ENCODE data around the gene LDLRAD4.
"Not testable (repeated sequence)": the region's sequence is repeated elsewhere in the genome, so short reads cannot be mapped to it uniquely, and the experiment has no call there.

LDLRAD4 gene

DNA sequence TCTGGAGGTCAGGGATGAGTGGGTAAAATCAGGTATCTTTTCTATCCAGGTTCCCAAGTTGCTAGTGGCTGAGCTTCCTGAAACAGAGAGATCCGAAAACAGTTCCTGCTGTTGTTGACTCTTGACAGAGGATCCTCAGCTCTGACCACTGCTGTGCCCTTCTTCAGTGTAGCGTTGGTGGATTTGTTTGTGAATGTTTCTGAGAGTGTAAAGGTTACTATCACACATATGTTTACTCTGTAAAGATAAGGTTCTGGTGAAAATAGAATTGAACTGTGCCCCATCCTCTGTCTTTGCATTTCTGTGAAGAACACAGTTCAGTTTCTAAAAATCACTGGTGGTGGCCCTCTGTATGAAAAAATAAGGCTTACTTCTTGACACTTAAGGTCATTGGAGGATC is 119.8 kb downstream of the LDLRAD4 start:
- H3K9me3 ChIP-seq (replicated peaks; ENCODE audit: low read length) = no peaks in the 10 kb centered on the region
- H3K36me3 ChIP-seq (ENCODE audit: insufficient read depth, low read length) = no peaks in the 10 kb centered on the region
- no peaks in the 10 kb centered on the region for H3K4me1 ChIP-seq (ENCODE audit: control insufficient read depth, insufficient read depth, low read length)
- H3K4me3 ChIP-seq (ENCODE audit: low read length) = no peak overlapping the region
- H3K27me3 ChIP-seq (ENCODE audit: control insufficient read depth, insufficient read depth, low read length) = peaks cover 7% of the 10 kb centered on the region
- no peak overlapping the region for H3K9ac ChIP-seq (ENCODE audit: low read depth, low read length)
- no peak overlapping the region for H3K4me2 ChIP-seq (ENCODE audit: low read length)

DNA sequence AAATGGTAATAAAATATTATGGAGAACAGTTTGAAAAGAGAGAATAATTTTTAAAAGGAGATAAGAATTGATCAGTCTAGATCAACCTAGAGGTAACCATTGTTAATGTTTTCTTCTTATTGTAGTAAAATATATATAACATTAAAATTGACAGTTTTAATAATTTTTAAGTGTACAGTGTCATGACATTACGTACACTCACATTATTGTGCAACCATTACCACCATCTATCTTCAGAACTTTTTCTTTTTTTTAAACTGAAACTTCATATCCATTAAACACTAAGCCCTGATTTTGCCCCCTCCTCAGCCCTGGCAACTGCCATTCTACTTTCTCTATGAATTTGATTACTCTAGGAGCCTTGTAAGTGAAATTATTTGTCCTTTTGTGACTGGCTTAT is 121.1 kb downstream of the LDLRAD4 start:
- Histone ChIP-seq H3K36me3 (ENCODE audit: insufficient read depth, low read length) (no peaks in the 10 kb centered on the region), H3K9me3 (replicated peaks; ENCODE audit: low read length) (no peaks in the 10 kb centered on the region), H3K4me2 (ENCODE audit: low read length) (no peak overlapping the region), H3K4me1 (ENCODE audit: control insufficient read depth, insufficient read depth, low read length) (no peaks in the 10 kb centered on the region), H3K27me3 (ENCODE audit: control insufficient read depth, insufficient read depth, low read length) (peaks cover 4% of the 10 kb centered on the region), H3K4me3 (ENCODE audit: low read length) (no peak overlapping the region), H3K9ac (ENCODE audit: low read depth, low read length) (no peak overlapping the region)

DNA sequence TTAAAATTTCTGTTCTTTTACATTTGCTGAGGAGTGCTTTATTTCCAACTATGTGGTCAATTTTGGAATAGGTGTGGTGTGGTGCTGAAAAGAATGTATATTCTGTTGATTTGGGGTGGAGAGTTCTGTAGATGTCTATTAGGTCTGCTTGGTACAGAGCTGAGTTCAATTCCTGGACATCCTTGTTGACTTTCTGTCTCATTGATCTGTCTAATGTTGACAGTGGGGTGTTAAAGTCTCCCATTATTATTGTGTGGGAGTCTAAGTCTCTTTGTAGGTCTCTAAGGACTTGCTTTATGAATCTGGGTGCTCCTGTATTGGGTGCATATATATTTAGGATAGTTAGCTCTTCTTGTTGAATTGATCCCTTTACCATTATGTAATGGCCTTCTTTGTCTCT is 127.9 kb downstream of the LDLRAD4 start:
- not testable (repeated sequence) for H3K27me3 ChIP-seq (ENCODE audit: control insufficient read depth, insufficient read depth, low read length); H3K4me1 ChIP-seq (ENCODE audit: control insufficient read depth, insufficient read depth, low read length); H3K36me3 ChIP-seq (ENCODE audit: insufficient read depth, low read length); H3K9ac ChIP-seq (ENCODE audit: low read depth, low read length); H3K4me3 ChIP-seq (ENCODE audit: low read length); H3K4me2 ChIP-seq (ENCODE audit: low read length); H3K9me3 ChIP-seq (replicated peaks; ENCODE audit: low read length)

DNA sequence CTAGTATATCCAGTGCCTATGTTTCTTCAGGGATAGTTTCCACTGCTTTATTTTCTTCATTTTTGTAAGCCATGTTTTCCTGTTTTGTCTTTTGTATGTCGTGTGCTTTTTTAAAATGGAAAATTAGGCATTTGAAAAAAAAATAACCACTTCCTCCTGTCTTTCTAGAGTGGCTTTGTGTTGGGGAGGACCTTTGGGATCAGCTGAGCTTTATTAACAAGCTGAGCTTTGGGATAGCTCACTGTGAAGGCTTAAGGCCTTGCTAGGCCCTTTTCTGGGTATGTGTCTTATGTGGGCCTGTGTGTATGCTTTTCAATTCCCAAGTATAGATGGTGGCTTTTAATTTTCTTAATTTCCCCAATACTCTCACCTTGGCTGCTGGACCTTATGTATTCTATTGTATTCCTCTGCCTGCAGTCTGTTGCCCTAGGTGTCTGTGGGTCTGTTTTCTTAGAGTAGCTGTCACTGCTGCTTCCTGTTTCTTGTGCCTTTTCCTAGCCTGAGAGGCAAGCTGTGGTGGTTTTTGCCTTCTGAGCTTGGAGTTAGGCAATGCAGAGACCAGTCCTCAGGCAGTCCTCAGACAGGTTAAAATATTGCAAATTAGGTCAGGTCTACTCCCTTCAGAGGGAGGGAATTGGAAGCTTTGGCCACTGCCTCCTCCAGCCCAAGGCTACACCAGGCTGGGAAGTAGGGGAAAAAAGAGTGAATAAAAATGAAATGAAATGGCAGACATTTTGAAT is 134.7 kb downstream of the LDLRAD4 start:
- H3K9ac ChIP-seq (ENCODE audit: low read depth, low read length) = no peak overlapping the region
- H3K4me3 ChIP-seq (ENCODE audit: low read length) = no peak overlapping the region
- H3K4me2 ChIP-seq (ENCODE audit: low read length) = no peak overlapping the region
- no peaks in the 10 kb centered on the region for H3K4me1 ChIP-seq (ENCODE audit: control insufficient read depth, insufficient read depth, low read length)
- no peaks in the 10 kb centered on the region for H3K36me3 ChIP-seq (ENCODE audit: insufficient read depth, low read length)
- H3K9me3 ChIP-seq (replicated peaks; ENCODE audit: low read length) = no peaks in the 10 kb centered on the region
- no peaks in the 10 kb centered on the region for H3K27me3 ChIP-seq (ENCODE audit: control insufficient read depth, insufficient read depth, low read length)

DNA sequence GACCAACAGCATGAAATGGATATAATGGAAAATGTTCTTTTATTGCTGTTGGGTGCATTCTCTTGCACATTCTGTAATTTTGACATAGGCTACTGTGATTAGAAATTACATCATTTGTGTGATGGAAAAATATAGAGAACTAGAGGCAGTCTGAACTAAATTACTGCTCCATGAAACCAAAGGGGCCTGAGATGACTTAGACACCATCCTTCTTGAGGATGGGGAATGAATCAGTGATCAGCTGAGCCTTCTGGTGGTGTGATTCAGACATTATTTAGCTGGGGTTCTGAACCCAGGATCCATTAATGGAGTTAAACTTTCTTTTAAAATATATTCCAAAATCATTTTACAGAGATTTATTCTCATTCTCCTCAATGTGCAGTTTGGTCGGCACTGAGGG is 135.8 kb downstream of the LDLRAD4 start:
- peaks cover 3% of the 10 kb centered on the region for H3K27me3 ChIP-seq (ENCODE audit: control insufficient read depth, insufficient read depth, low read length)
- no peak overlapping the region for H3K9ac ChIP-seq (ENCODE audit: low read depth, low read length)
- no peak overlapping the region for H3K4me2 ChIP-seq (ENCODE audit: low read length)
- no peak overlapping the region for H3K4me3 ChIP-seq (ENCODE audit: low read length)
- H3K4me1 ChIP-seq (ENCODE audit: control insufficient read depth, insufficient read depth, low read length) = no peaks in the 10 kb centered on the region
- H3K9me3 ChIP-seq (replicated peaks; ENCODE audit: low read length) = no peaks in the 10 kb centered on the region
- H3K36me3 ChIP-seq (ENCODE audit: insufficient read depth, low read length) = no peaks in the 10 kb centered on the region

DNA sequence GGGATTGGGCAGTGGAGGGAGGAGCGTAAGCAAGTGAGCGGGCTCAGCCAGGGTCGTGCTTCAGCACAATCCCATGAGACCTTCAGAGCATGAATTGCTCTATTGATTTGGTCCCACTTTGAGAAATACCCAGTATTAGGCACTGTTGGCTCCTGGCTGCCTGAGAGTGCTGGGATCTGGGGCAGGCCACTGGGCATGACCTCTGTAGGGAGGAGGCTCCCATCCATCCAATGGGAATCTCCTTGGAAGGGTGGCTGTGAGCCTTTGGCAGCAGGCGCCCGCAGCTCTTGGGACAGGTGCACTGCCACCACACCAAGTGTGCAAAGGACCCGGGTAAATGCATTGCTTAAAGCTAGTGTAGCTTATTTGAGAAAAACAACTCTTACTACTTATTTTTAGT is 137.5 kb downstream of the LDLRAD4 start:
- Histone ChIP-seq H3K36me3 (ENCODE audit: insufficient read depth, low read length) (no peaks in the 10 kb centered on the region), H3K27me3 (ENCODE audit: control insufficient read depth, insufficient read depth, low read length) (peaks cover 7% of the 10 kb centered on the region), H3K4me3 (ENCODE audit: low read length) (no peak overlapping the region), H3K4me1 (ENCODE audit: control insufficient read depth, insufficient read depth, low read length) (no peaks in the 10 kb centered on the region), H3K4me2 (ENCODE audit: low read length) (no peak overlapping the region), H3K9me3 (replicated peaks; ENCODE audit: low read length) (no peaks in the 10 kb centered on the region), H3K9ac (ENCODE audit: low read depth, low read length) (no peak overlapping the region)

DNA sequence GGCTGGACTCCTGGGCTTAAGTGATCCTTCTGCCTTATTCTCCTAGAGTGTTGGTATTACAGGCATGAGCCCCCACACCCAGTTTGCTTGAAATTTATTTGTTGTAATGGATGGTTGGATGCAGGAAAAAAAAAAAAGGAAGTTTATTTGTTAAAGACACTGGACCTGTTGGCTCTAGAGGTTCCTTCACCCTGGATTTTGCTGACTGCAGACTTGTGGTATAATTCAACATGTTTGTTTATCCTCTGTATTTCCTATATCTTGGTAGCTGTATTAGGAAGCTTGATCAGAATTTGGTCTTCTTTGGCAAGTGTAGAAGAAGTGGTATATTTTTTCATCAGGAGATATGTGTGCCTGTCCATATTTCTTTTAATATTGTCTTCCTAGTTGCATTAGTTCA is 138.7 kb downstream of the LDLRAD4 start:
- Histone ChIP-seq H3K4me1 (ENCODE audit: control insufficient read depth, insufficient read depth, low read length) (no peaks in the 10 kb centered on the region), H3K4me3 (ENCODE audit: low read length) (no peak overlapping the region), H3K36me3 (ENCODE audit: insufficient read depth, low read length) (no peaks in the 10 kb centered on the region), H3K9me3 (replicated peaks; ENCODE audit: low read length) (no peaks in the 10 kb centered on the region), H3K4me2 (ENCODE audit: low read length) (no peak overlapping the region), H3K27me3 (ENCODE audit: control insufficient read depth, insufficient read depth, low read length) (peaks cover 7% of the 10 kb centered on the region), H3K9ac (ENCODE audit: low read depth, low read length) (no peak overlapping the region)

DNA sequence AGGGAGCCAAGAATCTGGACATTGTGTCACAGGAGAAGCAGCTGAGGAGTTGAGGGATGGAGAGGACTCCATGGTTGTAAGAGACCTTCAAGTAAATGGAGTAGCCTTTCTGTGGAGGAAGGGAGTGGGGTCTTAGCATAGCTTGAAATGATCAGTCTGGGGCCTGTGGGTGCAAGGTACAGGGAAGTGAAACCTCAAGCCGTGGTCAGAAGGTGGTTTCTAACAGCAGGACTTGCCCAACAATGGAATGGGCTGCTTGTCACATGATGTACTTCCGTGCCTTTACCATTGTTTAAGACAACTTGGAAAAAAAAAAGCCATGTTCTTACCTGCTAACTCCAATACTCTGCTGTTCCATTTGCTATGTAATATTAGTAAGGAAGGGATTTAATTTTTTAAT is 140.7 kb downstream of the LDLRAD4 start:
- Histone ChIP-seq H3K4me3 (ENCODE audit: low read length) (no peak overlapping the region), H3K9me3 (replicated peaks; ENCODE audit: low read length) (no peaks in the 10 kb centered on the region), H3K4me1 (ENCODE audit: control insufficient read depth, insufficient read depth, low read length) (no peaks in the 10 kb centered on the region), H3K9ac (ENCODE audit: low read depth, low read length) (no peak overlapping the region), H3K4me2 (ENCODE audit: low read length) (no peak overlapping the region), H3K27me3 (ENCODE audit: control insufficient read depth, insufficient read depth, low read length) (peaks cover 7% of the 10 kb centered on the region), H3K36me3 (ENCODE audit: insufficient read depth, low read length) (no peaks in the 10 kb centered on the region)

DNA sequence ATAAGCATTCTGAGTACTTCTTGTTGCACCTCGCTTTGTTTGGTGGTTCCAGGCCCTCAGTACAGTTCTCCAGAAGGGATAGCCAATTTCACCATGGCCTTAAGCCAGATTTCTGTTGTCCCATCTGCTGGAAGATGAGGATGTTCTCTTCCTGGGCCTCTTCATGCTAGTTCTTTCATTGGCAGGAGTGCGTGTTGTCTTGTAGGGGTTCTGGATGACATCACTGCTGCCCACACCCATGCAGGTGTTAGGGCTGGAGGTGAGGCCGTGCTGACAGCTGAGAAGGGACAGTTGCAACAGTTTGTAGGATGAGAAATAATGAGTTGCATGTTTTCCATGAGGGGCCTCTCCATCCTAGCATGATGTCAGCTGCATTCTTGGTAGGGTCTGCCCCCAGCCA is 142.9 kb downstream of the LDLRAD4 start:
- Histone ChIP-seq H3K9me3 (replicated peaks; ENCODE audit: low read length) (no peaks in the 10 kb centered on the region), H3K4me1 (ENCODE audit: control insufficient read depth, insufficient read depth, low read length) (no peaks in the 10 kb centered on the region), H3K4me3 (ENCODE audit: low read length) (no peak overlapping the region), H3K9ac (ENCODE audit: low read depth, low read length) (no peak overlapping the region), H3K36me3 (ENCODE audit: insufficient read depth, low read length) (no peaks in the 10 kb centered on the region), H3K27me3 (ENCODE audit: control insufficient read depth, insufficient read depth, low read length) (peaks cover 11% of the 10 kb centered on the region), H3K4me2 (ENCODE audit: low read length) (no peak overlapping the region)

DNA sequence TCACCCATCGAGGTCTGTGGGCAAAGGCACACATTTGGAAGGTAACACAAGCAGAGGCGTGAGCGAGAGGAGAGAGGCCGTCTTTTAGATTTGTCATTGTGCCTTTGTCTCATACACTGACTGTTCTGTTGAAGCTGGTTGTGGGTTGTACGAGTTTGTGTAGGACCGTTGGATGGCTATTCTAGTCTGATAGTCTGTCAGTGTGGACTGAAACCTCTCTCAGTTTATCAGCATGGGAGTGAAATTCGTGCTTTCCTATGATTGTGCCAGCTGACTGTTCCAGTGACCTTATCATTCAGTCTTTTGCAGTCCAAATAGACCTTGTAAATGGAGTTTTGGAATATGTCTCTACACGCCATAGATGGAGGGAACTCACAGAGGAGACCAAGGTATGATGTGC is 143.5 kb downstream of the LDLRAD4 start:
- H3K4me3 ChIP-seq (ENCODE audit: low read length) = no peak overlapping the region
- no peak overlapping the region for H3K4me2 ChIP-seq (ENCODE audit: low read length)
- no peak overlapping the region for H3K9ac ChIP-seq (ENCODE audit: low read depth, low read length)
- peaks cover 17% of the 10 kb centered on the region for H3K27me3 ChIP-seq (ENCODE audit: control insufficient read depth, insufficient read depth, low read length)
- H3K4me1 ChIP-seq (ENCODE audit: control insufficient read depth, insufficient read depth, low read length) = no peaks in the 10 kb centered on the region
- no peaks in the 10 kb centered on the region for H3K9me3 ChIP-seq (replicated peaks; ENCODE audit: low read length)
- no peaks in the 10 kb centered on the region for H3K36me3 ChIP-seq (ENCODE audit: insufficient read depth, low read length)

DNA sequence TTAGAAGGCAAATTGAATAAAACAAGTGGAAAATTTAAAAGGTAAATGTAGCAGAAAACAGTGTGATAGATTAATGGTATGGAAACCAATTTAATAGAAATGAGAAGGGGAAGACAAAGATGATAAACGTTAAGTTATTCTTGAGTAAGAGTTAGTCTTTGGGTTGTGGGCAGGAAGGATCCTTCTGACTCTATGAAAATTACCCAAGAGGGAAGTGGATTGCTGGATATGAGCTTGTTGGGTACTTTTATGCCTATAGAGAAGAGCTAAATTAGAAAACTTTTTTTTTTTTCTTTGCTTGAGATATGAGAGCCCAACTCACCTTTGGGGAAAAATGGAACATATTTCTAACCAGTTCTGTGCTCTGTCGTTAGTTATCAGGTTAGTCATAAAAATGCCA is 144.0 kb downstream of the LDLRAD4 start:
- Histone ChIP-seq H3K4me1 (ENCODE audit: control insufficient read depth, insufficient read depth, low read length) (no peaks in the 10 kb centered on the region), H3K9ac (ENCODE audit: low read depth, low read length) (no peak overlapping the region), H3K27me3 (ENCODE audit: control insufficient read depth, insufficient read depth, low read length) (peaks cover 17% of the 10 kb centered on the region), H3K4me3 (ENCODE audit: low read length) (no peak overlapping the region), H3K4me2 (ENCODE audit: low read length) (no peak overlapping the region), H3K36me3 (ENCODE audit: insufficient read depth, low read length) (no peaks in the 10 kb centered on the region), H3K9me3 (replicated peaks; ENCODE audit: low read length) (no peaks in the 10 kb centered on the region)

DNA sequence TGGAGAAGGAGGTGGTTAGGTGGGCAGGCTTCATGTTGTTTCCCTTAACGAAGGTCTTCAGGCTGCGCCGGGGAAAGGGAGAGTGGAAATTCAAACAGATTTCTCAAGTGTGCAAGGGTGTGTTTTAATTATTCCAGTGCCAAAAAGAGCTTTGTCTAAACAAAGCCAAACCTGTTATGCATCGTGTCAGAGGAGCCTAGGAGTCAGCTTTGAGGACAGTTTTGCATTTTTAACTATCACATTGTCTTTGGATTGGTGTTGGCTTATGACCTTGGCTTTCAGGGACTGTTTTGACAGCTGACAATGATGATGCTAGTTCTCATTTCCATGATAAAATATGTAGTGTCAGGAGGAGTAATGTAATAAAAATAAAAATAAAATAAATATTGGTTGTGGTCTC is 144.8 kb downstream of the LDLRAD4 start:
- peaks cover 20% of the 10 kb centered on the region for H3K27me3 ChIP-seq (ENCODE audit: control insufficient read depth, insufficient read depth, low read length)
- no peak overlapping the region for H3K4me2 ChIP-seq (ENCODE audit: low read length)
- no peaks in the 10 kb centered on the region for H3K36me3 ChIP-seq (ENCODE audit: insufficient read depth, low read length)
- no peaks in the 10 kb centered on the region for H3K4me1 ChIP-seq (ENCODE audit: control insufficient read depth, insufficient read depth, low read length)
- H3K9me3 ChIP-seq (replicated peaks; ENCODE audit: low read length) = no peaks in the 10 kb centered on the region
- no peak overlapping the region for H3K4me3 ChIP-seq (ENCODE audit: low read length)
- no peak overlapping the region for H3K9ac ChIP-seq (ENCODE audit: low read depth, low read length)

Measured in skeletal muscle satellite cell (primary cell).